Measurements from ENCODE around the gene CBX4.

The CBX4 gene

DNA sequence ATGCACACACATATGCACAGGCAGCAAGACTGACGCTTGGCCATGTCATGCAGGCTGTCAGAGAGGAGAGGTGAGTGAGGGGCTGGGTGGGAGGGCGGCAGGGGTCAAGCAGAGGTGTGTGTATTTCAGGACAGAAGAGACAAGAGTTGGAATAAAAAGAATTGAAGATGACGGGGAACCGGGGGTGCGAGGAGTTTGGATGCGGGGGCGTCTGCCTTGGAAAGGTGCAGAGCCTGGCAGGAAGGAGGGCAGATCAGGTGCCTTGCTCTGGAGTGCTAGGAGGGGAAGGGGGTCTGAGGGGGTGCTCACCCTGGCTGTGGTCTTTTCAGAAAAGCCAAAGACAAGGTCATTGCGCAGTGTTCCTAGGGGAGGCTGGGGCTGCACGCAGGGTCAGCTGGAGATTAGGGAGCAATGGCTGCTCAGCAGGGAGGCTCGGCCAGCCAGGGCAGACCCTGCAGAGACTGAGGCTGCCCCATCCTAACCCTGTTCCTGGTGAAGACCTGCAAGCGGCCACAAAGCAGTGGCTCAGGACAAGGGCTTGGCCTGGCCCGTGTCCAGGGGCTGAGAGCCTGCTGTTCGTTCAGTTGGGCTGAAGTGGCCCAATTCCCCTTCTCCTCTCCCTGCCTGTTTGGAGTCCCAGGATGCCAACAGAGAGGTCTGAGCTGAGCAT is 23.7 kb upstream of the CBX4 start:
- Histone ChIP-seq H3K4me2 (no peak overlapping the region), H3K4me1 (ENCODE audit: low read depth, poor library complexity, severe bottlenecking) (peaks cover 7% of the 10 kb centered on the region), H3K9ac (no peak overlapping the region), H3K36me3 (ENCODE audit: insufficient read depth) (no peaks in the 10 kb centered on the region), H3K27ac (no peak overlapping the region), H3K79me2 (ENCODE audit: insufficient read depth, low read depth) (no peaks in the 10 kb centered on the region), H3K27me3 (ENCODE audit: insufficient read depth, low read depth) (peaks cover 29% of the 10 kb centered on the region), H2AFZ (ENCODE audit: low read depth) (no peak overlapping the region), H4K20me1 (ENCODE audit: insufficient read depth) (no peaks in the 10 kb centered on the region), H3K4me3 (IDR thresholded peaks at IDR 0.05; ENCODE audit: insufficient read depth, low read depth, low read length) (no peak overlapping the region)
- no peak for TF ChIP-seq CTCF (conservative IDR thresholded peaks at IDR 0.05; ENCODE audit: low read depth, low read length)

DNA sequence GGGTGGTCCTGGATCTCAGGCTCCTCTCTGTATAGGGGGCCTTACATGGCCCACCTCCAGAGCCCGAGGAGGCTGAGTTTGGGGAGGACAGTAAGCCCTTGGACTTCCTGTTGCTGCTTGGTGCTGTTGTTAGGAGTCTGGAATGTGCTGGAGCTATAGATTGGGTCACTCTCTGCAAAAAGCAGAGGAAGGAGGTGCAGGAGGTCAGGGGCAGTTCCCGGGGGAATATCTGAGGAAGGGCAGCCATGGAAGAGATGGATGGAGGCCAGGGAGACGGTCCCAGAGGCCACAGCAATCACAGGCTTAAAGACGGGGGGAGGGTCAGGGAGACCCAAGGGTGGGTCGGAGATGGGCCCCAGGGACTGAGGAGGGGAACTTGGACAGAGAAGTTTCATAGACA is 23.0 kb upstream of the CBX4 start:
- peaks cover 30% of the 10 kb centered on the region; the same call in 1 of the 2 replicates for H3K27me3 ChIP-seq (ENCODE audit: insufficient read depth, low read depth)
- H4K20me1 ChIP-seq (ENCODE audit: insufficient read depth): no peaks in the 10 kb centered on the region
- no peak overlapping the region for H3K27ac ChIP-seq
- no peaks in the 10 kb centered on the region for H3K79me2 ChIP-seq (ENCODE audit: insufficient read depth, low read depth)
- TF ChIP-seq CTCF (conservative IDR thresholded peaks at IDR 0.05; ENCODE audit: low read depth, low read length): no peak
- H3K4me2 ChIP-seq: no peak overlapping the region
- peaks cover 5% of the 10 kb centered on the region for H3K4me1 ChIP-seq (ENCODE audit: low read depth, poor library complexity, severe bottlenecking)
- H3K4me3 ChIP-seq (IDR thresholded peaks at IDR 0.05; ENCODE audit: insufficient read depth, low read depth, low read length): no peak overlapping the region
- H3K9ac ChIP-seq: no peak overlapping the region
- H3K36me3 ChIP-seq (ENCODE audit: insufficient read depth): no peaks in the 10 kb centered on the region
- H2AFZ ChIP-seq (ENCODE audit: low read depth): no peak overlapping the region

- Histone ChIP-seq H3K4me2 (no peak overlapping the region; the same call in 1 of the 2 replicates), H3K4me3 (IDR thresholded peaks at IDR 0.05; ENCODE audit: insufficient read depth, low read depth, low read length) (no peak overlapping the region), H2AFZ (ENCODE audit: low read depth) (no peak overlapping the region), H4K20me1 (ENCODE audit: insufficient read depth) (no peaks in the 10 kb centered on the region), H3K27me3 (ENCODE audit: insufficient read depth, low read depth) (peaks cover 34% of the 10 kb centered on the region; the same call in 1 of the 2 replicates), H3K36me3 (ENCODE audit: insufficient read depth) (no peaks in the 10 kb centered on the region), H3K4me1 (ENCODE audit: low read depth, poor library complexity, severe bottlenecking) (no peaks in the 10 kb centered on the region), H3K9ac (no peak overlapping the region), H3K27ac (no peak overlapping the region), H3K79me2 (ENCODE audit: insufficient read depth, low read depth) (no peaks in the 10 kb centered on the region)
- TF ChIP-seq CTCF (conservative IDR thresholded peaks at IDR 0.05; ENCODE audit: low read depth, low read length): no peak
Observed at GRCh38 chr17:79861413-79862216, 22.4 kb upstream of the CBX4 start.

GRCh38 chr17:79859676-79860615 is 20.7 kb upstream of the CBX4 start:
- Histone ChIP-seq H4K20me1 (ENCODE audit: insufficient read depth) (no peaks in the 10 kb centered on the region), H3K4me1 (ENCODE audit: low read depth, poor library complexity, severe bottlenecking) (no peaks in the 10 kb centered on the region), H3K9ac (no peak overlapping the region), H3K27me3 (ENCODE audit: insufficient read depth, low read depth) (peaks cover 37% of the 10 kb centered on the region; the same call in 1 of the 2 replicates), H3K36me3 (ENCODE audit: insufficient read depth) (no peaks in the 10 kb centered on the region), H3K79me2 (ENCODE audit: insufficient read depth, low read depth) (no peaks in the 10 kb centered on the region), H3K4me3 (IDR thresholded peaks at IDR 0.05; ENCODE audit: insufficient read depth, low read depth, low read length) (no peak overlapping the region), H3K4me2 (no peak overlapping the region), H2AFZ (ENCODE audit: low read depth) (no peak overlapping the region), H3K27ac (no peak overlapping the region)
- TF ChIP-seq CTCF (conservative IDR thresholded peaks at IDR 0.05; ENCODE audit: low read depth, low read length): no peak

All from KMS-11 (cell line).